T follicular helper cell (primary cell): ENCODE results near the gene BSX.

Experiments
- DNase-seq: peaks from one replicate; pipeline ENCODE4 v3.0.0-alpha.2; 2020; ENCODE audit warnings: low read depth

The BSX gene

DNA sequence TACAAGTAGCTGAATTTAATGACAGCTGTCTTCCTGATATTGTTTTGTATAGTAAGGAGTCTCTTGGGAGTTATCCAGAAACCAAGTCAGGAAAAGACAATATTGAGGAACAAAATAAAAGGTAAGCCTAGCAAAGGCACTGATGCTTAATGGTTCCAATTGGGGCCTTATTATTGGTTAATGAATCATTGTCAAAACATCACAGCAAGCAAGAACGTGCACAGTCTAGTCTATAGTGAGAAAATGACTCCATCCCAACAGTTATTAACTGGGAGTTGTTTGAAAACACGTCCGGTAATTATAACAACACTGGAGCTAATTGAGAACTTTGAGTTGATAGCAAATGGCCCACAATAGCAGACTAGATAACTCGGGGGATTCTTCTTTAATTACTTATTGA lies 17.7 kb downstream of the BSX start:
- DNase-seq = no peak

DNA sequence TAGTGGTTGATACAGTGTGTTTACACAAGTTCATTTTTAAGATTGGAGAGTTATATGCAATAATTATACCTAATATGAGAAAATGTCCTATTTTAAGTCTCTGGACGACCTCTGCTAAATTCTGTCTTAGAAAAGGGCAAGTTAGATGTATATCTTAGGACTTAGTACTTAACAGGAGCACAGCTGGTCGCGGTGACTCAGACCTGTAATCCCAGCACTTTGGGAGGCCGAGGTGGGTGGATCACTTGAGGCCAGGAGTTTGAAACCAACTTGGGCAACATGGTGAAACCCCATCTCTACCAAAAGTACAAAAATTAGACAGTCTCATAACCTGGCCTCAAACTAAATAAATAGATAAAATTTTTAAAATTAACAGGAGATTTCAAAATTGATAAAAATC lies 27.2 kb downstream of the BSX start:
- no peak for DNase-seq

DNA sequence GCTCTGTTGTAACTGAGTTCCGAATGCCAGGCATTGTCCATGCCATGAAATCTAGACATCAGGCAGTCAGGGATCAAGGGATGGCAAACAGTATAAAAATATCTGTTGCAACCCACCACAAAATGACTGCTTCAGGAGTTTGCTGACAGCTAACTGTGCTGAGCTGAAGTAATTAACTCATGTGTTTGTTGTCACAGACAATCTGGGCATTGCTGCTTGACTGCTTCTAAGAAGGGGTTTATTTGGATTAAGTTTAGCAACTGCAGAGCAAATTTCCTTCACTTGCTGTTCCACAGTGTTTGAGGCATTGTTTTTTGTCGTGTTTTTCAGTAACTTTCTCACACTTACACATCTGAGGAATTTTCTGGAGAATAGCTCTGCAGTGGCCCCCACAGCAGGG lies 30.4 kb downstream of the BSX start:
- no peak for DNase-seq

DNA sequence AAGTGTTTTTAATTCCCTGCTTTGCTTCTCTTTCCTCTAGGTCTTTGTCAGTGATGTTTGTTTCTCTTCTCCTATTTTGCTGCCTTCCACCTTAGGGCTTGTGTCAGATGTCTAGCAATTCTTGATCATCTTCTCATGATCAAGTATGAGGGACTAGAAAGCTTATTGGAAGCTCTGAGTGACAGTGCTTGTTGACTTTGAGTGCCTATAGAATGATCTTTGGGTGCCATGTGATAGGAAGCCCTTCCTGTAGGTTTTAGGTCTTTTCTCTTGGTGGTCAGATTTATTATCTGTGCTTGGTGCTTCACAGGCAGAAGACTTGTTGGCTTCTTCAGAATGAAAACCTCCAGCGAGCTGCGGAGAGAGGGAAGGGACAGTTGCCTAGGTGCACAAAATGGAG lies 43.1 kb downstream of the BSX start:
- no peak for DNase-seq

DNA sequence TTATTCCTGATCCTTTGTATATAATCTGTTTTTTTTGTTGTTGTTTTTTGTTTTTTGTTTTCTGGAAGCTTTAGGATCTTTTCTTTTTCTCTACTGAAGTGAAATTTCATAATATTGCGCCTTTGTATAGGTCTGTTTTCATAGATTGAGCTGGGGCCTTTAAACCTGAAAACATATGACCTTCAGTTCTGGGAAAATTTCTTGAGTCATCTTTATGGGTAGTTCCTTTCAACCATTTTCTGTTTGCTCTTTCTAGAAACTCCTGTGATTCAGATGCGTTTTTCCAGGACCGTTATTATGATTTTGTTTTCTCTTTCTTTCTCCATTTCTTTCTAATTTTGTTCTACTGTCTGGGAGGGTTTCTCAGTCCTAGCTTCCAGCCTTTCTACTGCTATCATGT lies 43.7 kb downstream of the BSX start:
- DNase-seq = no peak

DNA sequence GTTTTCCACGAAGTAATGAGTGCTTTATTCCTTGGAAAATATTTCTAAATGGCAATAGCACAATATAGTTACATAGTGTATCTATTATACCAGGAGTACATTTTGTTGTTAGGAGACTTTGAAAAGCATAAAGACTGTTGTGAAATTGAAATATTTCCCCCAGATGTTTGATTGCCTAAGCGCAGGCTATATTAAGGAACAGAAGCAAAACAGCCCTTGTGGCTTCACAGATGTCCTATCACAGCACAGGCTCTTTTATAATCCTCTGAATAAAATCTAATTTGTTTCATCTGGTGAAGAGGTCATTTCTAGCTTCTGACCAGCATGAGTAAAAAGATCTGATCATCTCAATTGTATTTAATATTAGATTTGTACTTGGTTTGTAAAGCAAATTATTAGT lies 48.2 kb downstream of the BSX start:
- DNase-seq = no peak

DNA sequence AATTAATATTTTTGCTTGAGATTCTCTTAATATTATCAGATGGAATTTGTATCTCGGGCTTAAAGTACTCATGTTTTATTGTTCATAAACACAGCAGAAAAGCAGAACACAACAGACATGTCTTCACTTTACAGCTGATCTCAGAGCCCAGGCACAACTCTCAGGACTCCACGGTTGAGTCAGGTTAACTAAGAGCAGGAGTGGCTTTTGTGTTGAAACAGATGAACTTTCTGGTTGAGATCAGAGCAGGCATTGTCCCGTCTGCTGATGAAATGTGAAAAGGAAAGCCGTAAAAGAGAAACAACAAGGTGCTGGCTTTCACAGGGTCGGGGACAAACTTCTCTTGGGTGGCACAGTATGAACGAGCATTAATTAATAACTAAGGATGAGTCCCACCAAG lies 50.1 kb downstream of the BSX start:
- DNase-seq = no peak
